SIG-M5 (cell line): ENCODE data around the gene TSC2.
"Not testable (repeated sequence)": the region's sequence is repeated elsewhere in the genome, so short reads cannot be mapped to it uniquely, and the experiment has no call there.

ENCODE experiments used
- DNase-seq: peaks from one replicate; lab custom pipeline; 2025; lab: John Stamatoyannopoulos, UW

TSC2 gene

GRCh38 chr16:2105769-2106168 lies 58.0 kb downstream of the TSC2 start:
- not testable (repeated sequence) for DNase-seq

- not testable (repeated sequence) for DNase-seq
These were observed 58.4 kb downstream of the TSC2 start for GRCh38 chr16:2106211-2106610.

GRCh38 chr16:2107121-2107790 lies 59.5 kb downstream of the TSC2 start:
- DNase-seq: not testable (repeated sequence)

- DNase-seq: not testable (repeated sequence)
These were observed 60.0 kb downstream of the TSC2 start for GRCh38 chr16:2107791-2108125.

GRCh38 chr16:2108446-2109270 lies 60.9 kb downstream of the TSC2 start:
- not testable (repeated sequence) for DNase-seq

GRCh38 chr16:2109271-2109580 lies 61.4 kb downstream of the TSC2 start:
- not testable (repeated sequence) for DNase-seq

- not testable (repeated sequence) for DNase-seq
These were observed 62.1 kb downstream of the TSC2 start for GRCh38 chr16:2109872-2110271.

GRCh38 chr16:2110332-2111008 lies 62.7 kb downstream of the TSC2 start:
- DNase-seq: not testable (repeated sequence)

GRCh38 chr16:2111009-2111353 lies 63.2 kb downstream of the TSC2 start:
- DNase-seq: not testable (repeated sequence)

- DNase-seq: not testable (repeated sequence)
These were observed 63.9 kb downstream of the TSC2 start for GRCh38 chr16:2111412-2112335.

GRCh38 chr16:2112539-2113106 lies 64.8 kb downstream of the TSC2 start:
- not testable (repeated sequence) for DNase-seq

GRCh38 chr16:2114225-2114624 lies 66.4 kb downstream of the TSC2 start:
- not testable (repeated sequence) for DNase-seq

- not testable (repeated sequence) for DNase-seq
These were observed 67.3 kb downstream of the TSC2 start for GRCh38 chr16:2114885-2115590.

- no peak for DNase-seq
These were observed 67.8 kb downstream of the TSC2 start for GRCh38 chr16:2115591-2115973.

GRCh38 chr16:2116428-2116827 lies 68.6 kb downstream of the TSC2 start:
- DNase-seq: not testable (repeated sequence)

GRCh38 chr16:2117341-2117740 lies 69.6 kb downstream of the TSC2 start:
- not testable (repeated sequence) for DNase-seq

- DNase-seq: not testable (repeated sequence)
These were observed 70.4 kb downstream of the TSC2 start for GRCh38 chr16:2117960-2118722.

GRCh38 chr16:2121325-2121724 lies 73.5 kb downstream of the TSC2 start:
- not testable (repeated sequence) for DNase-seq

GRCh38 chr16:2121853-2122252 lies 74.1 kb downstream of the TSC2 start:
- DNase-seq: no peak

GRCh38 chr16:2122429-2122828 lies 74.6 kb downstream of the TSC2 start:
- DNase-seq: no peak
